Stimulated activated CD4-positive, alpha-beta T cell treated with anti-CD3 and anti-CD28 coated beads, Interleukin-1b, Interleukin-23, amount 100 ng/mL, for 24 hours (primary cell): ENCODE data around the gene TBC1D2B.

Source experiments
- DNase-seq, 4 experiments: peaks; one replicate each; pipeline ENCODE4 v3.0.0-alpha.2; 2020; ENCODE audit warnings: low read depth in 4 of 4, low spot score in 1 of 4

Gene TBC1D2B

DNA sequence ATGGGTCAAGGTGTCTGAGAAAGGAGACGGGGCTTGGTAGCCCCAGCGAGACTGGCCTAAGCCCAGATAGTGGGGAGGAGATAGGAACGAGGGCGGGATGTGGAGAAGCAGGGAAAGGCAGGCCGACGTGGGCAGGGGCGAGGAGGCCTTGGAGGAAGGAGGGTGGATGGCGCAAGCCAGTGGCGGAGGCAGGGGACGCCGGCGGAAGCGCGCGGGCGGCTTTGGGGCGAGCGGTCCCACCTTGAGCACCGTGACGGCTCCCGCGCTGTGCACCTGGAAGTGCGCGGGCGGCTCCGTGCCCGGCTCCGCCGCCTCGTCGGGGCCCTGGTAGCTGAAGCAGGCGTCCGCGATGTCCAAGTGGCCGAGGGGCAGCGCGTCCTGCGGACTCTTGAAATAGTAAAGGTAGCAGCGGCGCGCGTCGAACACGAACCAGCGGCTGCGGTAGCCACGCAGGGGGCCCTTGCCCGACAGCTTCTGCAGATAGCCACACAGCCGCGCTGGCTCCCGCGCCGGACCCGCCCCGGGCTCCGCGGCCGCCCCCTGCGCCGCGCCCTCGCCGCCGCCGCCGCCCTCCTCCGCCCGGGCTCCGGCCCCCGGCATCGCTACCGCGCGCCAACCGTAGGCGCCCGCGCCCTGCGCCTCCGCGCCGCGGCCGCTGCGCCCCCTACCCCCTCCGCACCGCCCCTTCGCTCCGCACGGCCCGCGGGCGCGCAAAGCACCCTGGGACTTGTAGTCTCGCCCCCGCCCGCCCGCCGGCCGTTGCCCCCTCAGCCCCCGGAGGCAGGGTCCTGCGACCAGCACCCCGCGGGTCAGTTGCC, at the start of gene TBC1D2B:
TSS of gene TBC1D2B (minus strand) at position 659 of the 818 bp plus-strand sequence. CDS start at position 600, 59 bp downstream.
- DNase-seq, result peak; percentile 47 to 67 (median 57)

GRCh38 chr15:78125267-78125666, 47.8 kb upstream of the TBC1D2B start:
- no peak for DNase-seq

DNA sequence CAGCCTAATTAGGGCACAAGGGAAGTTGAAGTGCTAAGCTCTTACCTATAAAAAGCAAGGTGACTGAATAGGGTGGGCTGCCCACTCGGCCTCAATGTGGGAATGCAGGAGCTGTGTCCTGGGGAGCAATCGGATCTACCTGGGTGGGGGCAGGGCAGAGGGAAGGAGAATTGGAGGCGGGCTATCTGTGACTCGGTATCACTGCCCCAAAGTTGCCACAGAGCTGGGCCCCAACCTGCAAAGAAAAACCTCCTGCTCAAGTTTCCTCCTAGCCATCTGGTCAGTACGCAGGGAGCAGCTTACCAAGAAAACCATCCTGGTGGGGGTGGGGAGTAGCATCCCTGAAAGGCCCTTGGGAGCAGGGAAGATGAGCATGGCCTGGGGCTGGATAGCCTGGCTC, 43.0 kb upstream of the TBC1D2B start:
- DNase-seq, result no peak

- no peak for DNase-seq
These were observed 35.0 kb upstream of the TBC1D2B start for GRCh38 chr15:78112551-78112950.

GRCh38 chr15:78111788-78112187, 34.3 kb upstream of the TBC1D2B start:
- DNase-seq, result no peak

GRCh38 chr15:78110916-78111475, 33.5 kb upstream of the TBC1D2B start:
- no peak for DNase-seq

DNA sequence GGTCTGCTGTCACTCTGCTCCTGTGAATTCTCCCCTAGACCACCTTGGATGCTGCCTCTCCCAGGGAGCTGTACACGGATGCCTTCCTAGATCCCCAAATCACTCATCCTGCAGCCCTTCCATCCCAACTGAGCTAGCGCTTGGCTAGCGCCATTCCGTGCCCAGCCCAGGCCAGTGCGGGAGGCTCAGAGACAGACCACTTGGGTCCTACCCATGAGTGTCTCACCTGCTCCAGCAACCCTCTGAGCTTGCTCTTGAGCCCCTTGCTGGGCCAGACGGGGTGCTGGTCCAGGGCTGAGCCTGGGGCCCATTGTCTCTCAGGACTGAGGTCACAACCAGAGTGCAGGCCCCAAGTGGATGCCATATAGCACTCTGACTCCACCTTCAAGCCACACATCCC, 32.6 kb upstream of the TBC1D2B start:
- no peak for DNase-seq

- DNase-seq, result no peak
These were observed 31.6 kb upstream of the TBC1D2B start for GRCh38 chr15:78109156-78109555.

DNA sequence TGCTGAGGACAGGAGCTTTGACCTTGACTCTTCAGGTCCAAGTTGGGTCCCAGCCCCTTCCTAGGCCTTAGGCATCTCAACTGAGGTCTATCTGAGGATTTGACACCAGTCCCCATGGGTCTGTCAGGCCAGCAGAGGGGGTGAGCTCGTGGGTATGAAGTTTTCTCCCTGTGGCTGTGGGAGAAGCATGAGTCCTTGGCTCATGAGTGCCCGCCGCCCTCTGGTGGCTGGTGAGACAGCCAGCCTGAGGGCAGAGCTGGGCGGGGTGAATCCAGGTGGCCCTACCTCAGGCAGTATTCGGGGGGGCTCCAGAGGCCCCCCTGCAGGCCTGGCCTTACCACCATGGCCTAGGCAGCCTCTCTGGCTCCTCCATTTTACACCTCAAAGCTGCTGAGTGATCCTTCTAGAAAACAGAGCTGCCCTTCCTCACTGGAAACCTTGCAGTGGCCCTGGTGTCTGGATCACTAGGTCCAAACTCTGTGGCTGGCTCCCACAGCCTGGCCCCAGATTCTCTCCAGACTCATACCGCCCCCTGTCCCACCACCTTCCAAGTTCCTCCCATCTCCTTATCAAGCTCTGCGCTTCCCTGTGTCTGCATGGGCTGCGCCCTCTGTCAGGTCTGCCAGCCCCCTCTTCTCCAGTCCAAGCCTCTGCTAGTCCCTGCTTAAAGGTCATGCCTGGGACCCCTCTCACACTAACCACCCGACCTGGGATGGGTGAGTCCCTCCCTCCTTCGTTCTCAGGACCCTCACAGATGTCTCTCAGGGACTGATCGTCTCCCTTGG, 31.0 kb upstream of the TBC1D2B start:
- peak; percentile 61 to 73 (median 64) for DNase-seq

DNA sequence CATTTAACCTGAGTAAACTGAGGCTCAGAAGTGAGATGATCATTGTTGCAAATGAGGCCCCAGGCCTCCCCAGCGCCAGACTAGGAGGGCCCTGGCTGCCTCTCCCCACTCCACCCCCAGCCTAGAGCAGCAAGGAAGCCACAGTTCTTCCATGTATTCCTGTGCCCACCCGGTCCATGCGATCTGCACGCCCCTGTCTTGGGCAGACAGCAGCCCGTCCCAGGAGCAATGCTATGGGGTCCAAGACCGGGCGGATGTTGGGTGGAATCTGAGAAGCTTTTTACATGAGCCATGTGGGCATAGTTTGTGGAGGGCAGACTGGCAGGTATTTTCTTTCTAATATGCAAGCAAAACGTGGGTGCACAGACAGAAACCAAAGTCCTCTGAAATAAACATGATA, 30.0 kb upstream of the TBC1D2B start:
- no peak for DNase-seq

GRCh38 chr15:78105476-78106241, 28.1 kb upstream of the TBC1D2B start:
- DNase-seq, result no peak

DNA sequence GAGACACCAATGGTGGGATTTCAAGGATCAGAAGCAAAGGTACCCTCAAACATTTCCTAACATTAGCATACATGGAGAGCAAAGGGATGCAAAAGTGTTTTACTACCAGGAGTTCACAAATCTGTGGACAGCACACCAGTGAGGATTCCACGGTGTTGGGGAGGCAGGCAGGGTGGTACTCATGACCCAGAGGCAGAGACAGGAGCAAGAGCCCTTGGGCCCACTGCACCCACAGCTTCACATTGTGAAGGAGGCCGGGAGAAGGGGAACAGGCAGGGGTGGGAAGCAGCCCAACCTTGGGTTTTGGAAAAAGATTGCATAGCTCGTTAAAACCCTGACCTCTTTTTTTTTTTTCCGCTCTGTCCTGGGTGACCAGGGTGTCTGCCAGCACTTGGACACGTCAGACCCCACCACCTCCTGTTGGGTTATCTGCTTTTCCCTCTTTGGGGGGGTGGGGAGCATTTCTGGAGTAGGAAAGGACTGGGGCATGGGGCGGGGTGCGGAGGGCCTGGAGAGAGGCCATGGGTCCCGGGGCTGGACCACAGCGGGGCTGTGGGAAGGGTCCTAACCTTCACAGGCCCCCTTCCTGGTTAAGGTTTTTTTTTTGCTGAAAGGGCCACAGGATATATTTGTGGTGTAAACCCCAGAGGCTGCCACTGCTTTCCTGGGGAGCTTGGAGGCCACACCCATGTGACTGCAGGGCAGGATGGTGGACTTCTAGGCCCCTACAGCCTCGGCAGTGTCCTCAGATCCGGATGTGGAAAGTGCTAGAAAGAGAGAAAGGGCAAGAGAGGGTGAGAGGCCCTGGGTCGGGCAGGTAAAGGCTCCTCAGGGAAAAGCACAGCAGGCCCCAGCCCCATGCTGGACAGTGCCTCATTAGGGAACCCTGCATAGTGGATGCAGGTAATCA, 27.3 kb upstream of the TBC1D2B start:
- DNase-seq, result no peak

GRCh38 chr15:78104119-78104479, 26.6 kb upstream of the TBC1D2B start:
- no peak for DNase-seq

GRCh38 chr15:78103406-78104118, 26.1 kb upstream of the TBC1D2B start:
- DNase-seq, result peak in 2 of 4 experiments; percentile 18 to 43

DNA sequence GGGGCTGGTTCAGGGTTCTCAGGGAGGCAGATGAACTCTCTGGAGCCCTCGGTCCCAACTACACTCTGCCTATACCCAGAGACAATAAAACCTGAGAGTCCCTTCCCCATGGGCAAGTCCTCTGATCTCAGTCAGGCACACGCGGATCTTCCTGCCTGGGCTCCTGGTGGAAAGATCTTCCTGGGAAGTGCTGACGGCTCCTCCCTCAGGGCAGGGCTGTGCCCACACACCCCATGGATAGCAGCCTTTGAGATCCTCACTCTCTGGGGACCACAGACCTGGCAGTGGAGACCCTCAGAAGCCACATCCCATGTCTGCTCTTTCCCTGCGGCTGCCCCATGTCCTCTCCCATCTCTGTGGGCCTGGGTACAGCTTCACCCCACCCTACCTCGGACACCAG, 25.2 kb upstream of the TBC1D2B start:
- no peak for DNase-seq

- DNase-seq, result no peak
These were observed 24.7 kb upstream of the TBC1D2B start for GRCh38 chr15:78102211-78102610.

- DNase-seq, result no peak
These were observed 24.1 kb upstream of the TBC1D2B start for GRCh38 chr15:78101423-78102105.

- DNase-seq, result no peak
These were observed 23.4 kb upstream of the TBC1D2B start for GRCh38 chr15:78100886-78101285.

DNA sequence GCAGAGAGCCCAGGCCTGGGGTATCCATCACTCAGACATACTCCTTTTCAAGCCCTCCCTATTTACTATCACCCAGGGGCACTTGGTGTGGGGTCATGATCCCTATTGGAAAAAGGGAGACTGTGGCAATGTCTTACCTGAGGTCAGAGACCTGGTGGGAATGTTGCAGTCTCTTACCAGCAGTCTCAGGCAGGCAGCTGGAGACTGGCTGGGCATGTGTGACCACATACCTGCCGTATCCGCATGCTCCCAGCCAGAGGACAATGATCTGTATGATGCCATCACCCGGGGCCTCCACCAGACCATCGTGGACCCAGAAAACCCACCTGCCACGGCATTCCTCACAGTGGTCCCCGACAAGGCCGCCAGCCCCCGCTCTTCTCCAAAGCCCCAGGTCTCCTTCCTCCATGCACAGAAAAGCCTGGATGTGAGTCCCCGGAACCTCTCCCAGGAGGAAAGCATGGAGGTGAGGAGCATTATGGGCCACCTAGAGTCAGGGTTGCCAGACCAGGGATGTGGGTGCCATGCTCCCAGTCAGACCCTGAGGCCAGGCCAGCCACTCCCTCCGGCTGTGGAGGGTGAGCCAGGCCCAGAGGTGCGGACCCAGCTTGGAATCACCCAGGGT, 20.7 kb upstream of the TBC1D2B start:
- DNase-seq, result no peak
